ENCODE measurements around the gene CAMSAP2.
"Not testable (repeated sequence)": the region's sequence is repeated elsewhere in the genome, so short reads cannot be mapped to it uniquely, and the experiment has no call there.

The CAMSAP2 gene

GRCh38 chr1:200738949-200739651 is 407 bp downstream of the CAMSAP2 start:
- DNase-seq (ENCODE audit: low spot score), result peak; percentile 92

- DNase-seq (ENCODE audit: low spot score), result no peak
Measured at GRCh38 chr1:200739702-200740570, 1.2 kb downstream of the CAMSAP2 start.

- DNase-seq (ENCODE audit: low spot score), result no peak
Measured at GRCh38 chr1:200740571-200741208, 2.0 kb downstream of the CAMSAP2 start.

GRCh38 chr1:200741551-200742207 is 3.0 kb downstream of the CAMSAP2 start:
- no peak for DNase-seq (ENCODE audit: low spot score)

GRCh38 chr1:200744143-200744542 is 5.5 kb downstream of the CAMSAP2 start:
- no peak for DNase-seq (ENCODE audit: low spot score)

GRCh38 chr1:200749090-200749489 is 10.4 kb downstream of the CAMSAP2 start:
- no peak for DNase-seq (ENCODE audit: low spot score)

GRCh38 chr1:200750749-200751148 is 12.1 kb downstream of the CAMSAP2 start:
- DNase-seq (ENCODE audit: low spot score), result not testable (repeated sequence)

GRCh38 chr1:200751717-200752116 is 13.0 kb downstream of the CAMSAP2 start:
- no peak for DNase-seq (ENCODE audit: low spot score)

GRCh38 chr1:200753650-200754198 is 15.0 kb downstream of the CAMSAP2 start:
- no peak for DNase-seq (ENCODE audit: low spot score)

- no peak for DNase-seq (ENCODE audit: low spot score)
Measured at GRCh38 chr1:200755456-200755855, 16.8 kb downstream of the CAMSAP2 start.

- DNase-seq (ENCODE audit: low spot score), result no peak
Measured at GRCh38 chr1:200762089-200762488, 23.4 kb downstream of the CAMSAP2 start.

GRCh38 chr1:200767321-200767720 is 28.6 kb downstream of the CAMSAP2 start:
- no peak for DNase-seq (ENCODE audit: low spot score)

GRCh38 chr1:200771625-200772555 is 33.2 kb downstream of the CAMSAP2 start:
- DNase-seq (ENCODE audit: low spot score), result no peak

- no peak for DNase-seq (ENCODE audit: low spot score)
Measured at GRCh38 chr1:200774311-200774710, 35.6 kb downstream of the CAMSAP2 start.

- DNase-seq (ENCODE audit: low spot score), result no peak
Measured at GRCh38 chr1:200774735-200775444, 36.2 kb downstream of the CAMSAP2 start.

GRCh38 chr1:200775850-200776249 is 37.2 kb downstream of the CAMSAP2 start:
- DNase-seq (ENCODE audit: low spot score), result no peak

- no peak for DNase-seq (ENCODE audit: low spot score)
Measured at GRCh38 chr1:200776949-200777348, 38.3 kb downstream of the CAMSAP2 start.

- DNase-seq (ENCODE audit: low spot score), result no peak
Measured at GRCh38 chr1:200778766-200779165, 40.1 kb downstream of the CAMSAP2 start.

- no peak for DNase-seq (ENCODE audit: low spot score)
Measured at GRCh38 chr1:200779326-200779725, 40.6 kb downstream of the CAMSAP2 start.
